GM23248 (cell line): Measurements from ENCODE around the gene HSPA6. TPM values are rescaled to one million over a fixed set of nuclear protein-coding genes. Genes with fewer than 3 reads are reported as not detected.
"Not testable (repeated sequence)": the region's sequence is repeated elsewhere in the genome, so short reads cannot be mapped to it uniquely, and the experiment has no call there.

ENCODE experiments used
- DNase-seq: peaks from one replicate; pipeline ENCODE4 v3.0.0-alpha.2; 2015
- H2AFZ ChIP-seq: fragments of 200-600 bp; sonication (generic); 2 replicates; pipeline ENCODE4 v1.6.1; 2016; ENCODE audit warnings: antibody characterized with exemption
- H3F3A ChIP-seq: fragments of 200-600 bp; sonication (generic); 2 replicates; pipeline ENCODE4 v1.6.1; 2016; ENCODE audit warnings: mild to moderate bottlenecking, antibody characterized with exemption, mixed run types; ENCODE audit not compliant: insufficient read depth
- H3K27ac ChIP-seq: fragments of 200-600 bp; sonication (generic); 2 replicates; pipeline ENCODE4 v1.5.1; 2016; ENCODE audit warnings: mild to moderate bottlenecking
- H3K27me3 ChIP-seq: fragments of 200-600 bp; sonication (generic); replicated peaks from 2 replicates; pipeline ENCODE4 v1.6.1; 2016; ENCODE audit warnings: mild to moderate bottlenecking; ENCODE audit not compliant: insufficient read depth
- H3K36me3 ChIP-seq: fragments of 200-600 bp; sonication (generic); 2 replicates; pipeline ENCODE4 v1.6.1; 2016; ENCODE audit warnings: low read depth, mild to moderate bottlenecking
- H3K4me1 ChIP-seq: fragments of 200-600 bp; sonication (generic); 2 replicates; pipeline ENCODE4 v1.6.1; 2016; ENCODE audit warnings: mild to moderate bottlenecking; ENCODE audit not compliant: insufficient read depth
- H3K4me2 ChIP-seq: fragments of 200-600 bp; sonication (generic); one replicate; pipeline ENCODE4 v1.6.1; 2016; ENCODE audit warnings: mild to moderate bottlenecking; ENCODE audit not compliant: unreplicated experiment
- H3K4me3 ChIP-seq: fragments of 200-600 bp; sonication (generic); 2 replicates; pipeline ENCODE4 v1.5.1; 2016; ENCODE audit warnings: mild to moderate bottlenecking
- H3K79me2 ChIP-seq: fragments of 200-600 bp; sonication (generic); 2 replicates; pipeline ENCODE4 v1.6.1; 2016; ENCODE audit warnings: mild to moderate bottlenecking; ENCODE audit not compliant: insufficient read depth
- H3K9ac ChIP-seq: fragments of 200-600 bp; sonication (generic); 2 replicates; pipeline ENCODE4 v1.6.1; 2016; ENCODE audit warnings: mild to moderate bottlenecking
- H3K9me2 ChIP-seq: fragments of 200-600 bp; sonication (generic); 2 replicates; pipeline ENCODE4 v1.6.1; 2016; ENCODE audit warnings: mixed run types, mild to moderate bottlenecking, moderate library complexity; ENCODE audit not compliant: insufficient read depth
- H3K9me3 ChIP-seq: fragments of 200-600 bp; sonication (generic); one replicate; pipeline ENCODE4 v1.6.1; 2017; ENCODE audit warnings: low read depth
- H4K20me1 ChIP-seq: fragments of 200-600 bp; sonication (generic); 2 replicates; pipeline ENCODE4 v1.6.0; 2016; ENCODE audit not compliant: insufficient read depth
- WGBS, 2 experiments: methylation state at CpG; one replicate each; pipeline ENCODE4 v1.1.6; 2015 to 2017; ENCODE audit warnings: low lambda C conversion rate in 2 of 2, low coverage in 1 of 2; ENCODE audit errors: missing lambda C conversion rate in 2 of 2; 5-methylcytosine and 5-hydroxymethylcytosine counted together
- in situ Hi-C: fragments of 300-500 bp; cut with MboI; formaldehyde crosslinking; loops from 2 replicates; pipeline ENCODE4 v1.15.0; 2020
- polyA plus RNA-seq: library from polyadenylated mRNA; unstranded; fragments of >200 nt; fragmentation: Nextera tagmentation; extraction: Ambion mirVana; gene quantifications from 2 replicates; pipeline ENCODE4 v1.2.1, GENCODE V29; 2016
- total RNA-seq: library from RNA; depleted of rRNA; stranded (reverse); fragments of >200 nt; shearing (Covaris generic); gene quantifications from 2 replicates; pipeline ENCODE4 v1.2.3, GENCODE V29; 2014

The HSPA6 gene
- total and polyA plus RNA-seq, 2 experiments from 2014 or later = 0.13 TPM; not detected in 1

DNA sequence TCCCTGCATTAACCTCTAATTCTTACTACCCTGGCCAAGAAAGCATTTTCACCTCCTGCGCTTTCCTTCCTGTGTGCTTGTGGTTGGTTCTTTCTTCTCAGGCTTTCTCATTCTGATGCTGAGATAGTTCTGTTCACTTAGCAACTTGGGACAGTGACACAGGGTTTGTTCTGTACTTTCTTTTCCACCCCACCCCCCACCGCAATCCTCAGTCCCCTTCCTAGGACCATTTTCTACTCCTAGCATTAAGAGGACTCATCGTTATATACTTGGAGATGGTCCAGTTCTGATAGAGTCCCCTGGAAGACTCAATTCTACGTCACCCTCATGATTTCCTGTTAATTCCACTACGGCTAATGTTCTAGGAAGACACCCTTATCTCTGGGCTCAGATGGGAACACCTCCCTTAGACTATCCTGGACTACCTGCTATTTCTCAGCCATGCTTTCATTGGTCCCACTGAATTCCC, 17.8 kb downstream of the HSPA6 start:
- in situ Hi-C loops, H4K20me1 ChIP-seq, DNase-seq, H3K27ac ChIP-seq, H3K79me2 ChIP-seq, H3K9ac ChIP-seq, H2AFZ ChIP-seq, H3K4me3 ChIP-seq, H3K9me2 ChIP-seq, H3K4me1 ChIP-seq, H3K9me3 ChIP-seq, H3K4me2 ChIP-seq, H3K27me3 ChIP-seq, H3K36me3 ChIP-seq: not testable (repeated sequence)
- 68 to 75% methylated on average over 5 of the region's 5 CpGs for WGBS, 2 experiments
- 0 out of 2 replicates have a peak, but pooled peaks cover 11% of the 10 kb centered on the region for H3F3A ChIP-seq

DNA sequence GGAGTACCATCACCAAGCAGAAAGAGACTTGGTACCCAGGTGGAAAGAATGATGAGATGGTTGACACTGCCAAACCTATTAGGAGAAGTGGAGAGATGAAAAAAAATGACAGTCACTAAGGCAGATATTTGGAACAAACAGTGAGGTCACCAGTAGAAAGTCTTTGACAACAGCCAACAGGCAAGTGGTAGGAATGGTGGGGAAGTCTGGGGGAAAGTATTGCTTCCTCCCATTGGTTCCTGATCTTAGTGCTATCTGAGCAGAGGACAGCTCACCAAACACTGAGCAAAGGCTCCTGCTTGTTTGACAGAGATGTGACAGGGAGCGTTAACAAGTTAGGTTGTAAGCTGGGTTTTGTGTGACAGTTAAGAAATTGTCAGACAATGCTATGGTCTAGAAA, 18.8 kb downstream of the HSPA6 start:
- DNase-seq, H4K20me1 ChIP-seq, H2AFZ ChIP-seq, H3K9me3 ChIP-seq, H3K4me1 ChIP-seq, in situ Hi-C loops, H3K27ac ChIP-seq, H3K9me2 ChIP-seq, H3K9ac ChIP-seq, H3K4me3 ChIP-seq, H3K27me3 ChIP-seq, H3K79me2 ChIP-seq, H3K4me2 ChIP-seq, H3K36me3 ChIP-seq: not testable (repeated sequence)
- WGBS, 2 experiments = 100% methylated on average over 1 of the region's 1 CpG
- 0 out of 2 replicates have a peak, but pooled peaks cover 11% of the 10 kb centered on the region for H3F3A ChIP-seq

DNA sequence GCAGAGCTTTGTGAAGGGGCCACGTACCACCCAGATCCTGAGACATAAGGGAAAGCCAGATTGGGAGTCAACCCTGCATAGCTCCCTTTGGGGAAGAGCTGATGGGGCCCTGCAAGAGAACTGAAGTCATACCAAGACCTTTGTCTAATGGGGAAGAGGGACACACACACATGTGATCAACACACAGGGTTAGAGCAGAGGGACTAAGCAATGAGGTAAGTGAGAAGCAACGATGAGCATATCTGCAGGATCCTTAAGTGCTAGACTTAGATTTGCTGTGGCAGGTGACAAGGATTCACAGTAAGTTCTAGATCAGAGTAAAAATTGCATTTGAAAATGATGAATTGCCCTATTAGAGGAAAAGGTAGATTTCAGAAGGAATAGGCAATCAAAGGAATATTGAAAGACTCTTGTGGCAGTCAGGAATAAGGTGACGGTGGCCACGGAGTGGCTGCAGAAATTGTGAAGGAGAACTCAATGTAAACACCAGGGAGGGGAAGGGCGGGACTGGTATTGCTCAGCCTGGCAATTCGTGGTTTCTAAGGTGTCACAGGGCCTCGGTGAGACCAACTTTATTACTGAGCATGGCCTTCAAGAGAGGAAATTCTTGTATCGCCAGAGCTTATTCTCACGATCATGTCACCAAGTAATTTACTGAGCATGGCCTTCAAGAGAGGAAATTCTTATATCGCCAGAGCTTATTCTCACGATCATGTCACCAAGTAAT, 20.8 kb downstream of the HSPA6 start:
- H3K9me3 ChIP-seq, DNase-seq, H3K27ac ChIP-seq, H3K9ac ChIP-seq, H3K36me3 ChIP-seq, H4K20me1 ChIP-seq, in situ Hi-C loops, H3K4me1 ChIP-seq, H3K9me2 ChIP-seq, H3K79me2 ChIP-seq, H3K4me3 ChIP-seq, H2AFZ ChIP-seq, H3K4me2 ChIP-seq, H3K27me3 ChIP-seq: not testable (repeated sequence)
- 58 to 75% methylated on average over 11 of the region's 11 CpGs for WGBS, 2 experiments
- H3F3A ChIP-seq = 0 out of 2 replicates have a peak, but pooled peaks cover 11% of the 10 kb centered on the region

DNA sequence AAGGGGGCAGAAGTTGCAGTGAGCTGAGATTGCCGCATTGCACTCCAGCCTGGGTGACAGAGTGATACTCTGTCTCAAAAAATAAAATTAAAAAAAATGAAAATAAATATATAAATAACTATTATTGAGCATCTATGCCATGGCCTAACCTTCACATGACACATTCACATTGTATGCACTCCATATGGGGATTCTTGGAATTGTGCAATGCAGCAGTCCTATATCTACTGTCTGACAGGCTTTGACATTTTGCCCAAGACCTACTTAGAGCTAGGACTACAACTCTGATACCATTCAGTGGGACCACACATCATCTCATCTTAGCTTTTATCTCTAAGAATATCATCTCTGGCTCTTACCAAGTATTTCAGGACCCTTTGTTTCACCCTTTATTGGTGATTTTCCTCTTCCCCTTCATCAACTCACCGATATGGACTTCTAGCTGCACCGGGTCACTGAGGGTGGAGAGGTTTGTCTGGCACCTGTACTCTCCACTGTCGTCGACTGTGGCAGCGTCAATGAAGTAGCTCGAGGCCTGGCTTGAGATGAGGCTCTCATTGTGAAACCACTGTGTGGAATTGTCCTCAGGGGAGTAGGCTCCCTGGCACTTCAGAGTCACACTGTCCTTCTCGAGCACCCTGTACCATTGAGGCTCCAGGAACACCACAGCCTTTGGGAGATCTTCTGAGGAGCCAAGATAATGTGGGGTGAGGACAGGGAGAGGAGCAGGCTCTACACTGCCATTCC, 23.8 kb downstream of the HSPA6 start:
- H3K36me3 ChIP-seq, H3K27ac ChIP-seq, H3F3A ChIP-seq, H3K4me1 ChIP-seq, H3K9ac ChIP-seq, H3K27me3 ChIP-seq, H3K9me2 ChIP-seq, H4K20me1 ChIP-seq, DNase-seq, in situ Hi-C loops, H3K4me3 ChIP-seq, H3K4me2 ChIP-seq, H3K79me2 ChIP-seq, H2AFZ ChIP-seq, H3K9me3 ChIP-seq: not testable (repeated sequence)
- 54 to 58% methylated on average over 8 of the region's 8 CpGs for WGBS, 2 experiments

DNA sequence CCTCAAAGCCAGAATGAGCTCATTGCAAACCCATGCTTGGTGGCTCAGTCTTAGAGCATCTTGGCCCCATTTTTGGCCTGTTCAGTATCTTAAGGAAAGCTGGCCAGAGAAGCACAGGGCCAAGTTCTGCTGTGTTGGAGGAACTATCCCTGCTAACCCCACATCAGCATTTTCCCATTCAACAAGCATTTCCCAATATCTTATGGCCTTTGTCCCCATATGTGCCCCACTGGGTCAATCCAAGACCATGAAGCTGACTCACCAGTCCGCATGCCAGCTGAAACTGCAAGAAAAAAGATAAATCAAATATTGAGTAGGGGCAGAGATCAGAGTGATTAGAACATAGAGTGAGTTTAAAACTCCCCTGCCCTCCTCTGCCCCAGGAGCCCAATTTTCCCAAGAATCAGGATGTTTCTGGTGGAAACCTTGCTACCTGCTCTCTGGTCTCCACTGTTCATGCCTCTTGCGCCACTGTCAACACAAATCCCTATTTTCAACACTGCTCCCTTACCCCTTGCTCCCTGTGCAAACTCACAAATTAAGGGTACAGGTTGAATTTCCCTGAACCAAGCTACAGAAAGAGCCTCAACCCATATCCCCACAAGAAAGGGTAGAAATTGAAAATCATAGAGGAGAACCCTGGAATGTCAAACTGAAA, 24.5 kb downstream of the HSPA6 start:
- H3K9ac ChIP-seq, H3K27ac ChIP-seq, H3K4me1 ChIP-seq, H3K27me3 ChIP-seq, H3K4me3 ChIP-seq, H3K9me2 ChIP-seq, DNase-seq, H3K79me2 ChIP-seq, H3K4me2 ChIP-seq, H4K20me1 ChIP-seq, H3F3A ChIP-seq, H2AFZ ChIP-seq, H3K9me3 ChIP-seq, in situ Hi-C loops, H3K36me3 ChIP-seq: not testable (repeated sequence)
- WGBS, 2 experiments = 75 to 83% methylated on average over 1 of the region's 2 CpGs
